ENCODE data around the gene APBA2.

APBA2 gene

GRCh38 chr15:29127506-29128430, 242.0 kb downstream of the APBA2 start:
- no peak for DNase-seq

DNA sequence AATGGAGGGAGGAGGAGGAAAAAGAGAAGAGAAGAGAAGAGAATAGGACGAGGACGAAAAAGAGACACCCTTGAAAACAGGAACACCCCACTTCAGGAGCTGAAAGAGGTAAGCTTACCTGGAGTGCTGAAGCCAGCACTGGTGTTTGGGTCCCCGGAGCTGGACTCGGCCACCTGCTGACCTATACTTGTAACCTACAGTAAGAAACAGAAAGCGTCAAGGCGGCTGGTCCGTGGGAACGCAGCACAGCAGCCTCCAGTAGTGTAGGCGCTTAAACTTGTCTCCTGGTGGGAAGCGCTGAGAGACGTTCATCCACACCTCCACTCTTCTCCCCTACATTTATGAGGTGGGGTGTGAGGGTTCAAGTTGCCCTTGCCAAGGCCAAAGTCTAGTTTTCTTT, 242.9 kb downstream of the APBA2 start:
- no peak for DNase-seq

DNA sequence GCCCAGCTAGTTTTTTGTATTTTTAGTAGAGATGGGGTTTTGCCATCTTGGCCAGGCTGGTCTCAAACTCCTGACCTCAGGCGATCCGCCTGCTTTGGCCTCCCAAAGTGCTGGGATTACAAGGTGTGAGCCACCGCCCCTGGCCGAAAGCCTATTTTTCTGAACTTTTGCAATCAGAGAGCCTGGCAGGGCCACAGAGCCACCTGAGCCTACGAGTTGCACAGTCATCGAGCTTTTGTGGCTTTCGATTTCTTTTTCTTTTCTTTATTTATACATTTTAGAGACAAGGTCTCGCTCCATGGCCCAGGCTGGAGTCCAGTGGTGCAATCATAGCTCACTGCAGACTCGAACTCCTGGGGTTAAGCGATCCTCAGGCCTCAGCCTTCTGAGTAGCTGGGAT, 243.4 kb downstream of the APBA2 start:
- no peak for DNase-seq

DNA sequence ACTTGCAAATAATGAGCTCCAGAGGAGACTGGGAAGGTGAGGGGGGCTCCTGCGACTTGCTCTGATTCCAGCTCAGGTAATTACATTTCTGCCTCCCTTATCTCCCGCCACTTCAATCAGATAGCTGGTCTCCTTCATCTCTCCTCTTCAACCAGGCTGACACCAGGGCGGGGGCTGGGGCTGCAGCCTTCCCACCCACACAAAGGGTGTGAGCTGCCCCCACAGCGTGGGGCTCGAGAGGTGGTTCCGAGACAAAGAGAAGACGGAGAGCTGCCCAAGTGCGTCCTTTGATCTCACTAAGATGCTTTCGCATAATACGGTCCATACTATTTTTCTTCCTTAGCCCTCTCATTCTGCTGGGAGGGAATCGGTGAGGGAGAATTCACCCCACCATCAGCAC, 244.2 kb downstream of the APBA2 start:
- DNase-seq = no peak

DNA sequence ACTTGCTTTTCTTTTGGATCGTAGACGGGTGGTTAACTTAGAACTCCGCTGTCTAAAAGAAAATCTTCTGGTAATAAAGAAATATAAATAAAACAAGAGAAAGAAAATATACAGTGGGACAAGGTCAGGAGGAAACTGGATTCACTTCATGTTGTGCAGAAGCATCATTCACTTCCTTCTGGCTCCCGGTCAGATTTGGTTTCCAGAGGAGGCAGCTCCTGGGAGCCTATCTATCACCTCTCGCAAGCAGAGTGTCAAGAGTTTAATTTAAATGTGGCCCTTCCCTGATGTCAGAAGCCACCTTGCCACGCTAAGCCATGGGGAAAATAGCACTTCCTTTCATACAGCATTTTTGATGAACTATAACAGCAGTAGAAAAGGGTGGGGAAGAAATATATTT, 244.7 kb downstream of the APBA2 start:
- no peak for DNase-seq

- no peak for DNase-seq
These were observed 245.4 kb downstream of the APBA2 start for GRCh38 chr15:29130951-29131839.

DNA sequence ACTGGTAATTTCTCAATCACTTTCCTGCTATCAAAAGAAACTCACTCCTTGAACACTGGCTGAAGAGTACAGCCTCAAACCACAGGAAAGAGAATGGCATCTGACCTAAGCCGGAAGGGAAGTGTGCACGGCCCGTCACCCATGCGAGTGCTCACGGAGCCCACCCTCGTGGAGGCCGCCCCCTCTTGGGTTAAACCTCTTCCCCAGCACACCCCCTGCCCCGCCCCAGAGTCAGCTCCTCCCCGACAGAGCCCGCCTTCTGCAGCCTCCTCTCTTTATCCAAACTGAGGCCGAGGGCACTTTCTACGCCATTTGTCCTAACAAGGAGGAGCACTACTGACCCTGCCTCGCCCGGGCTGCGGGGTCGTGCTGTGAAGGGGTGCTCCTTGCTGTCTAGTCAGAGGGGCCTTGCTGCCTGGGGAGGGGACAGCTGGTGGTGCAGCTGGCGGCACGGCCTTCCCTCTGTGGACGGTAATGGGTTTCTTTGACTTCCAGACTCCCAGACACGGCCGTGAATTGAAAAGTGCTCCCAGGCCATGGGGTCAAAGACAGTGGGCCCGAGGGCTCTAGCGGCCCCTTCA, 246.2 kb downstream of the APBA2 start:
- no peak for DNase-seq

DNA sequence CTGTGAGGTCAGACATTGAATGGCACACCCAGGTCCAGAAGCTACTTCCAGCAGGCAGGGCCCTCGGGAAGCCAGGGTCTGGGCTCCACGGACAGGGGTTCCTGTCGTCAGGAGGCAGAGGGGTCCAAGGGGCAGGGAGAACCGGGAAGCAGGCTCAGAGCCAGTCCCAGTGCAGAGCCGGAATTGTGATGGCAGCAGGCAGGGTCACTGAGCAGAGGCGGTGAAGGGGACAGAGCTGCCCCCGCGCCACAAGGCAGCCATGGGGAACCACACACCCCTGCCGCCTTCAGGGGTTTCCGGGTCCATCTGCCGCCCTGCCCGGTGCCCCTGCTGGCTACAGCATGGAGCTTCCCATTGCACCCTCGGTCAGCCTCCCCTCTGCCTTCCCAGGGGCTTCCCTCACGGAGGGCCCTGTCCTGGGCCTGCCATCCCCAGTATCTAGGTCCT, 247.0 kb downstream of the APBA2 start:
- no peak for DNase-seq

GRCh38 chr15:29133321-29133720, 247.5 kb downstream of the APBA2 start:
- no peak for DNase-seq

DNA sequence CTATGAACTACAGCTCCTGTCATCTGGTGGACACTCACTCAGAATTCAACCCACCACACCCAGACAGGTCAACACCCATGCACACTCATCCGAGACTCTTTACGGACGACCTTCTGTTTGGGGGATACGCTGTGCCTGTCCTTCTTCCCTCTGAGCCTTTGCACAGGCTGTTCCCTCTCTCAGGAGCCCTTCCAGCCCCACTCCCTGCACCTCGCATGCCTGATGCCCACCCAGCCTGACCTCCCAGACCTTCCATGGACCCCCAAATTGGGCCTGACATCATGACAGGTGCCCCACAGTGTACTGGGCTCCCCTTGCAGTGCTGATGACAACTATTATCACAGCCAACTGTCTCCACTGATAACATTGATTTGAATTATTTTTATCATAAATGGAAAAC, 248.0 kb downstream of the APBA2 start:
- no peak for DNase-seq

GRCh38 chr15:29134239-29134638, 248.5 kb downstream of the APBA2 start:
- DNase-seq = no peak

GRCh38 chr15:29134641-29135308, 249.0 kb downstream of the APBA2 start:
- DNase-seq = no peak

DNA sequence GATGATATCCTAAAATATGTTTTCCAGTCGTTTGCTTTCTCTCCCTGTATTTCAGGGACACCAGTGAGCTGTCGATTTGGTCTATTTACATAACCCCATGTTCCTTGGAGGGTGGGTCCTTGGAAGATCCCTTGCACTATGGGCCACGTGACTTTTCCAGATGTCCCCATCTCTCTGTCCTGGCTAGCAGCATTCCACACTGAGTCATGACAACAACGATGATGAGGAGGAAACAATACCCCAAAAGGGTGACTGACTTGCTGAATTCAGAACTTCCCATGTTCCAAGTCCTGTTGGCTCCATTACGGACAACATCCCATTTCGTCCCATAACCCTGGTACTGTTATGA, 249.5 kb downstream of the APBA2 start:
- peak; percentile 20 for DNase-seq

GRCh38 chr15:29135702-29136646, 250.2 kb downstream of the APBA2 start:
- DNase-seq = no peak

GRCh38 chr15:29138260-29138659, 252.5 kb downstream of the APBA2 start:
- DNase-seq = no peak

- no peak for DNase-seq
These were observed 253.3 kb downstream of the APBA2 start for GRCh38 chr15:29139072-29139471.

DNA sequence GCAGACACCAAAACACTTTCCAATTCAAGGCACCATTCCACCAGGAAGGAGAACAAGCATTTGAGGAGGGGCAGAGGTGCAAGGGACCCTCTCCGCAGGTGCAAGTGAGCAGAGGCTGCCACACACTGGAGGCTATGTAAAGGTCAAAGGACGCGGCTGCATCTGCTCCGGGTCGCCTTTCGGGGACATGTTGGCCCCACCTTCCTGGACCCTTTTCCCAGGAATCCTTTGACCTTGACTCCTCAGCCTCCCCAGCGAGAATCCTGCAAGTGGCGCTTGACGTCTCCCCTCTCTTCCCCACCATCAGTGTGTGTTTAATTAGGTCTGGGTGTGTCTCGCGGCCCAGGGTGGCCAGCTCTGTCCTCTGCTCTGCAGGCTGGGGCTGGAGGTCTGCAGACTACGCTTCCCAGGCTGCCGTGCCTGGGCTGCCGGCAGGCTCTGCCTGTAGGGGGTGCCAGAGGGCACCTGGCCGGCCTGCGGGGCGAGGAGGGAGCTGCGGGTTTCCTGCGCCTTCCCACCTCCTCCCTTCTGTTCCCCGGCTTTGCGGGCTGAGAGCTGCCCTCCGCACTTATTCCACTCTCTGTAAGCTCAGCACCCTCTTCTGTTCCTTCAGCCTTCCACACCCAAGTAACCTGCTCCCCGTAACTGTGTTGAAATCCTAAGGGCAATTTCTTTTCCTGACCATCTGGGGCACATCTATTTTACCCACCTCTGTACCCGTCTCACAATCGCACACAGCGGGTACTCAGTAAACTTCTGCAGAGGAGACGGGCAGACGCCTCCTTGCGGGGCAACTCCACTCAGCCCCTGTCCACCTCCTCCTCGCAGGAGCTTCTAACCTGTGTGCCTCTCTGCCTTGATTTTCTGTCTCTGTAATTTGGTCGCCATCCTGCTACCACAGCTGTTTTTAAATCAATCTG, 254.0 kb downstream of the APBA2 start:
- peak; percentile 46 for DNase-seq

DNA sequence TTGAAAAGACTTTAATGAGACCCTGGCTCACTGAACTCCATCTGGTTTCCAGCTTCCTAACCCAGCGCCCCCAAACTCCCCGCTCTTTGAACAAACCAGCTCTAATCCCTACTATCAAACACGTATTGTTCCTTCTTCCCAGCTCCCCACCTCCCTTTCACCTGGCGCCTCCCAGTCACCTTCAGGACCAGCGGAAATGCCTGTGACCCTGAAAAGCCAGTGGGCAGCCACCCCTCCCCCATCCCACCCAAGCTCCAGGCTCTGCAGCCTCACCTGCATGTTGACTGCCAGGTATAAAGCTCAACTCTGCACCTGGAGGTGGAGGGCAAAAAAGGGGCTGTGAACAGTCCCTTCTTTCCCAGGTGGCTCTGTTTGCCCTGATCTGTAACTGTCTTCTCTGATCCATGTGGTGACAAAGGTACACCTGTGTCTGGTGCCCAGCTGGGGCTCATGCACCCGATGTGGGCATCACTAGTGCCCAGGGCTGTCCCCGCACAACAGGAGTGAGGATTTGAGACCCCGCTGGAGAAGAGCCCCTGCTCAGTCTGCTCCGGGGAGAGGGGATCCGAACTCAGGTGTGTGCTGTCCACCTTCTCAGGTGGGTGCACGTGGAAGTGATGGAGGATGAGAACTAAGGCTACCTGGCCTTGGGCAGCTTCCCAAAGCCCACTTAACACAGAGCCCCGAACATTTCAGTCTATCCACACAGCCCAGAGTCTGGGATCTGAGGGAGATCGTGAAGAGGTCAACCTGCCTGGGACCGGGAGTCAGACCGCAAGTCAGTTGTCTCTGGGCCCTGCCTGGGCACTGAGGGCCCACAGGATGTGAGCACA, 254.9 kb downstream of the APBA2 start:
- no peak for DNase-seq

DNA sequence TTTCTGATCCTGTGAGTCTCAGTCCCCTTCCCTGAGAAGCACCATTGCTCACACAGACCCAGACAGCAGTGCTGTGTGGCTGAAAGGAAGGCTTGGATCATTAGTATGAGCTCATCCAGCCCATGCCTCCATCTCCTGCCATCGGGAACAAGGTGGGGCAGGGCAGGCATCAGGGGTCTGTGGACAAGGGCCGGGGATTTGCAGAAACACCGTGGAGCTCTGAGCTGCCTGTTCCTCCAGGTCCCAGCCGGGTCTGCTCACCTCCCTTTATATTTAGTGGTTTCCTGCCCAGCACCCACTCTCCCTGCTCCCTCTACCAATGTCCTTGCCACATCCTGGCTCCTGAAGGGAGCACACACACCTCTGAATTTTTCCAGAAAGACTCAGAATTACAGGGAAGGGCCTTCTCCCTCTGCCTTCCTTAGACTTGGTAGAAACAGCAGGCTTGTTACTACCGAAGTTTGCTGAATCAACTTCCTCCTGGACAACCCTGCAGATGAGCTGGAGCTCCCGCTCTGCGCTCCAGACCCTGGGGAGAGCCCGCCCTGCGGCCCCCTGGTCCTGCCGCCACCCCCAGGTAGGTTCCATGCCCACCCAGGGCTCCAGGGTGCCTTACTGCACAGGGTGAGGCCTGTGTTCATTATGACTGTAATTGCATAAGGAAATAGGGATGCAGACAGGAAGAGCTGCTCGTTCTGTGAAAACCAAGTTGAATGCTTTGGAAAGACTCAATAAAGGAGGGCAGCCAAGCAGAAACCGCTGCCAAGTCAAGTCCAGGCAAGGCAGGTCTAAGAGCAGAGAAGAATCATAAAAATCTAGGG, 255.7 kb downstream of the APBA2 start:
- peak; percentile 24 for DNase-seq

All from fibroblast of skin of right biceps (primary cell).